ENCODE measurements around the gene NEK6.

Gene NEK6

DNA sequence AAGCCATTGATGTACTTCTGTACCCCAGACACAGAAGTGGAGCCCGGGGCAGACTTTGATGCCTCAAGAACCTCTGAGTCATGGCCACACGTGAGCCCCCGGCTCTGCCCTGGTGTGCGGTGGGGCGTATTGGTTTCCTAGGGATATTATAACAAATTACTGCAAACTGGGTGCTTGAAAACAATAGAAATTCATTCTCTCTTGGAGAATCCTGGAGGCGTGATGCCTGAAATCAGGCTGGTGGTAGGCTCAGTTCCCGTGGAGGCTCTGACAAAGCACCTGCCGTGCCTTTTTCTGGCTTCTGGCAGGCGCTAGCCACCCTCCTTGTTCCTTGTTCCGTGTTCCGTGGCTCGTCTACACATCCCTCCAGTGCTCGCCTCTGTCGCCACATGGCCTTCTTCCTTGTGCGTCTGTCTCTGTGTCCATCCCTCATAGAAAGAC, 24.2 kb downstream of the NEK6 start:
- no peak for DNase-seq

GRCh38 chr9:124282442-124283227, 24.9 kb downstream of the NEK6 start:
- no peak for DNase-seq

- no peak for DNase-seq
Observed at GRCh38 chr9:124283228-124283814, 25.6 kb downstream of the NEK6 start.

- DNase-seq, result no peak
Observed at GRCh38 chr9:124284237-124284831, 26.6 kb downstream of the NEK6 start.

- DNase-seq, result no peak
Observed at GRCh38 chr9:124284940-124285441, 27.2 kb downstream of the NEK6 start.

DNA sequence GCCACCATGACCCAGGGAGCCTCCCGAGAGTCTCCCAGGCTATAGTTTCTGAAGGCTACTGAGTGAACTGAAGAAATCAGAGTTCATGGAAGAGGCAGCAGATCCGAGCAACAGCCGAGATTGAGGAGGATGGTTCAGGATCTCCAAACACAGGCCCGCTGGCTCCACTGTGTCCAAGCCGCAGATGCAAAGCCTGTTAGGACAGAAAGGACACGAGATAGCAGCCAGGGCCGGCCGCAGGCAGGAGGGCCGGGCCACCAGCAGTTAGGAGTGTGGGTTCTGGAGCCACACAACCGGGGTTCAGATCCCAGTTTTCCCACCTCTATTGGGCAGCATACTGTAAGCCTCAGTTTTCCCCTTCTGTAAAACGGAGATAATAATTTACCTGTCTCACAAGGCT, 27.7 kb downstream of the NEK6 start:
- DNase-seq, result no peak

DNA sequence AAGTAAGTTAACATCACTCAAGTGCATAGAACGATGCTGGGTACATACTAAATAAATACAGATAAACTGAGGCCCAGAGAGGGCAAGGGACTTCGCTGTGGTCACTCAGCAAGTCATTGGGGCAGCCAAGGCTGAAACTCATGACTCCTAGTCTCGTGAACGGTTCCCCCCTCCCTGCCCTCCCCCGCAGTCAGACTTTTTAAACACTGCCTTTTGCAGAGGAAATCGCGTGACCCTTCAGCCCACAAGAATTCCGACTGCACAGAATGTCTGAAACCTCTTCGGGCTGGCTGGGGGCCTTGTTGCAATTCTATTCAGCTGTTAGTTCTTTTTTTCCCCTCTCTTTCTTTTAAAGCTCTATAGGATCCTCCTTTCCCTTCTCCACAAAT, 28.1 kb downstream of the NEK6 start:
- DNase-seq, result no peak

DNA sequence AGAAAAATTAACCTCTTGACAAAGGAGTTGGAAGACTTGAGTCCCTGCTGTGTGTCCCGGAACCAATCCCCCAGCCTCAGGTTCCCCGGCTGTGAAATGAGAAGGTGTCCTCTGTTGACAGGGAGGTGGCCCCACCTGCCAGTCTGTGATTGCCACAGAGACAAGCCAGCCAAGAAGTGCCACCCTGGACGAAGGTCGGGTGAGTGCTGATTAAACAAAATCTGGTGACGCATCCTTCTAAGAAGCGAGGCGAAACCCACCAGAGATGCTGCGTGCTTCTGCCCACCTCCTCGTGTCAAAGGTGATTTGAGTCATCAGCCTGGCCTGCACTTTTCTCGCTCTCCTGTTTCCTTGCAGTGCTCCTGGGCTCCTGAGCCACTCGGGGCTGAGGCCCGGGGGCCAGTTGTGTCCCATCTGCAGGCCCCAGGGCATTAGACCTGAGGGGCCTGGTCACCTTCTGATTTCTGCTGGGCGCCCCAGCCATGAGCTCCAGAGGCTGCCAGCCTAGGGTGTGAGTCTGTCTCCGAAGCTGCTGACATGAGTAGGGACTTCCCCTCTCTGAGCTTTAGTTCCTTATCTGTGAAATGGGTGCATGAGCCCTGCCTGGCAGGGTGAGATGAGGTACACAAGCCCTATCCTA, 28.7 kb downstream of the NEK6 start:
- peak; percentile 58 for DNase-seq

DNA sequence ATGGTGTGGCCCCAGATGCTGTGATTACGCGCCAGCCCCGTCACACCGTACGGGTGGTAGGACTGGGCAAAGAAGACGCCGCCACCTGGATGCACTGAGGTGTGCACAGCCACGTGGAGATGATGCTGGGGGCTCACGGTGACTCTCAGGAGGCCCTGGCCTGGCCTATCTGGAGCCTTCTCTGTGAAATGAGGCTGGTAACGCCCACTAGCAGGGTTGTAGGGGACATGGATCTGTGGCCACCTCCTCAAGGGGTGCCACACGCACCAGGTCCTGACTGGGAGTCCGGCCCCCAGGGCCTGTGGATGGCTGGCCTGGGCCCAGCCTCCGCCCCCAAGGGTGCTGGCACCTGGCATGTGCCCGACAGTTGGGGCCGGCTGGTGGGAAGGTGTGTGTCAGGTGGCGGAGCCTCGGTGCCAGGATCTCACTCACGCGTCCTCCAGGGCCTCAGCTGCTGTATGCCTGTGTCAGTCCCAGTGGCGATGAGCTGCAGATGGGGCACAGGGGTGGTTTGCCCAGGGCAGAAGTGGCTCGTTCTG, 32.4 kb downstream of the NEK6 start:
- DNase-seq, result no peak

DNA sequence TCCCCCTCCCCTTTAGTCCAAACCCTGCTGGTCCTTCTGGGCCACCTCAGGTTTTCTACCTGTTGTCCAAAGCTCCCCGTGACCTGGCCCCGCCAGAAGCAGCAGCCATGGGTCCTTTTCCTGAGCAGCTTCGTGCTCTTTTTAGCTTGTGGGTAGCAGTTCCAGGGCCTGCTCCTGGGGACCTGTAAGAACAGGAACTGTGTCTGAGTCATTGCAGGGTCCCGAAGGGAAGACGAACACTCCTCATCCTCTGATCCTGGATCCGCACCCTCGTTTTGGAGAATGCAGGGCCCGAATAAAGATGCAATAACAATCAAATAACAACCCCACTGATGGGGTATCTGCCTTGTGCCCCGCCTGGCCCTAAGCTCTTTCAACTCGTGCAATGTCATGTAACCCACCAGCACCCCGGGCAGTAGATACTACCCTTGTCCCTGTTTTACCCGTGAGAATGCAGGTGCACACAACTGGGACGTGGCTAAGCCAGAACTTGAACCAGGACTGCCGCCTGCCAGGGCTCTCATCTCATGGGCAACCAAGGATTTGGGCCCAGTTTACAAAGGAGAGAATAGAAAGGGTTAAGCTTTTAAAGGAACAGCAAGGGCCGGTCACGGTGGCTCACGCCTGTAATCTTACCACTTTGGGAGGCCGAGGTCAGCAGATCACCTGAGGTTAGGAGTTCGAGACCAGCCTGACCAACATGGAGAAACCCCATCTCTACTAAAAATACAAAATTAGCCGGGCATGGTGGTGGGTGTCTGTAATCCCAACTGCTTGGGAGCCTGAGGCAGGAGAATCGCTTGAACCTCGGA, 33.2 kb downstream of the NEK6 start:
- no peak for DNase-seq

- peak; percentile 43 for DNase-seq
Observed at GRCh38 chr9:124291801-124292396, 34.1 kb downstream of the NEK6 start.

GRCh38 chr9:124292696-124293593, 35.2 kb downstream of the NEK6 start:
- DNase-seq, result no peak

- no peak for DNase-seq
Observed at GRCh38 chr9:124293718-124294506, 36.2 kb downstream of the NEK6 start.

DNA sequence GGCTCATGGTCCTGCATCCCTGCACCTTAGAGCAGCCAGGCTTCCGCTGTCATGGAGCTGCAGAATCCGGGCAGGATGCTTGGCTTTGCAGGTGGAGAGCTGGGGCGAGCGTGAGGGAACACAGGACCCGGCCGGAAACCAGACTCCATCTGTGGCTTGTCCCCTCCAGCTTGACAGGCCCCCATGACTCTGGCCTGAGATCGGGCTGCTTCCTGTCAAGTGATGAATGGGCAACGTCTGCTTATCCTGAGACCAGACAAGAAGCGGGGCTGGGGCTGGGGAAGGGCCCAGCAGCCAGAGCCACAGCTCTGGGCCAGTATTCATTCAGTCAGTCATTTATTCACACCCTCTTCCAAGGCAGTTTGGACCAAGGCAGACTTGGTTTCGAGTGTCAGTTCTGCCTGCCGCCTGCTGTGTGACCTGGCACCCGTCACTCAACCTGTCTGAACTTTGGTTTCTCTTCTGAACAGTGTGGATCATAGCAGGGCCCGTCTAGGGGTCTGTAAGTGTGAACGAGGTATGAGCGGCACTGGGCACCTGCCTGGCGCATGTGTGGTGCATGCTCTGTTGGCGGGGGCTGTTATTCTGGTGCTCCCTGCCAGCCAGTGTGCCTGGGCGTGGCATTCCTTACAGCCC, 37.5 kb downstream of the NEK6 start:
- no peak for DNase-seq

DNA sequence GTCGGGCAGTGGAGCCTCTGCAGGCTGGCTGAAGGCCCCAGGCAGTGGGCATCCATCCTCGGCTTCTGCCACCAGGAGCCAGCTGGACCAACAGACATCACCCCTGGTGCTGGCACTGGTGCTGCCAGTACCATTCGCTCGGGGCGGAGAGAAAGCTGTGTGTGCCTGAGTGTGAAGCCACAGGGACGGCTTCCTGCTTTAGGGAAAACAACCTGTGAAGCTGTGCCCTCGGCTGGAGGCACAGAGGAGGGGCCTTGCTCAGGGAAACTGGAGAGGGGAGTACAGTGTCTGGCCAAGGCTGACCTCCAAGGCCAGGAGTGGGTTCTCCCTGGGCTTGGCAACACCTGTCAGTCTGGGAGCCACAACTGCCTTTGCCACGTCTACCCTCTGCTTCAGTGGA, 38.3 kb downstream of the NEK6 start:
- no peak for DNase-seq

GRCh38 chr9:124296796-124297550, 39.2 kb downstream of the NEK6 start:
- no peak for DNase-seq

DNA sequence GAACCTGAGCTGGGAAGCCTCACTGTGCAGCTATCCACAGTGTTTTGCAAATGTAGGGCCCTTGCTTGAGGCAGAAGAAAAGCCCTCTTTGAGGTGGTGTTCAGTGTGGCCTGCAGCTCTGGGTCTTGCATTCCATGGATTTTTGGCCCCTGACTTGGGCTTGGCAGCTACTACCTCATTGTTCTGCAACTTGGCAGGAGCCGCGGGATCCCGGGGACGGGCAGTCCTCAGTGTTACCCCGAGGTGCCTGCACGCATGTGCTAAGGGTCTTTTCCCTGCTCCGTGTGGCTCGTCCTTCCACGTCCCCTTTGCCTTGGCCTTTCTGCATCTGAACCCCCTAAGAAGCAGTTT, 39.8 kb downstream of the NEK6 start:
- DNase-seq, result no peak

GRCh38 chr9:124297915-124298645, 40.3 kb downstream of the NEK6 start:
- no peak for DNase-seq
